ENCODE data around the gene CHKA.

Gene CHKA

DNA sequence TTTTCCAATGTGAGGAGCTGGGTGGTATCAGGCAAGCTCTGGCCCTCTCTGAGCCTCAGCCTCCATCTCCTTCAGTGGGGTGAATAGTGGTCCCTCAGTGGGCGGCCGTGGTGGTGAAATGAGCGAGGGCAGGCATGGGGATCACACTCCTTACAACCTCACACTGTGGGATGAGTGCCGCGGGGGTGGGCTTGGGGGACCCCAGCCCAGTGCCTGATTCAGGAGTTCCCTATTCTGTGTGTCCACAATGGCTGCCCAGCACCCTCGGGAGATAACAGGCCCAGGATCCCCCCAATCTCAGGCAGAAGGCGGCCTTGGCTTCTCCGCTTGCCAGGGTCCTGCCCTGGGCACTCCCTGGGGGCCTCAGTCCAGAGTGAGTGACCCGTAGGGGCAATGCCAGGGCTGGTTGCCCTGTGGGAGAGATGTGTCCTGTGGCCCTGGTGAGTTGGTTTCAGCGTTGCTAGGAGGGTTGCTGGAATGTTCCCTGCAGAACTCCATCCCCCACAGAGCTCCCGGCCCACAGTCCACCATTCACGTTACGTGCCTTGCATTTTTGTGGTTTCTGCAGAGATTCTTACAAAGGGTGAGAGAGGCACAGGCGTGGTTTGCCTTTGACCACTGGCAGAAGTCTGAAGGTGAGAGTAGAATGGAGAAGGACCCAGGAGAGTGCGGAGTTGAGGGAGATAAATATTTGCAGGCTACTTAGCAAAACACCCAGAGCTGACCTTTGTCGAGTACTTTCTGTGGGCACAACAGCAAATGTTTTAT is 108.2 kb downstream of the CHKA start:
- Mint-ChIP-seq H3K36me3 (ENCODE audit: low read depth) (no peaks in the 10 kb centered on the region), H3K27ac (no peak overlapping the region), H3K9me3 (no peaks in the 10 kb centered on the region), H3K27me3 (ENCODE audit: low read depth) (no peaks in the 10 kb centered on the region), H3K4me1 (ENCODE audit: low read depth) (no peaks in the 10 kb centered on the region), H3K4me3 (no peak overlapping the region)
- DNase-seq (ENCODE audit: low spot score), result no peak

DNA sequence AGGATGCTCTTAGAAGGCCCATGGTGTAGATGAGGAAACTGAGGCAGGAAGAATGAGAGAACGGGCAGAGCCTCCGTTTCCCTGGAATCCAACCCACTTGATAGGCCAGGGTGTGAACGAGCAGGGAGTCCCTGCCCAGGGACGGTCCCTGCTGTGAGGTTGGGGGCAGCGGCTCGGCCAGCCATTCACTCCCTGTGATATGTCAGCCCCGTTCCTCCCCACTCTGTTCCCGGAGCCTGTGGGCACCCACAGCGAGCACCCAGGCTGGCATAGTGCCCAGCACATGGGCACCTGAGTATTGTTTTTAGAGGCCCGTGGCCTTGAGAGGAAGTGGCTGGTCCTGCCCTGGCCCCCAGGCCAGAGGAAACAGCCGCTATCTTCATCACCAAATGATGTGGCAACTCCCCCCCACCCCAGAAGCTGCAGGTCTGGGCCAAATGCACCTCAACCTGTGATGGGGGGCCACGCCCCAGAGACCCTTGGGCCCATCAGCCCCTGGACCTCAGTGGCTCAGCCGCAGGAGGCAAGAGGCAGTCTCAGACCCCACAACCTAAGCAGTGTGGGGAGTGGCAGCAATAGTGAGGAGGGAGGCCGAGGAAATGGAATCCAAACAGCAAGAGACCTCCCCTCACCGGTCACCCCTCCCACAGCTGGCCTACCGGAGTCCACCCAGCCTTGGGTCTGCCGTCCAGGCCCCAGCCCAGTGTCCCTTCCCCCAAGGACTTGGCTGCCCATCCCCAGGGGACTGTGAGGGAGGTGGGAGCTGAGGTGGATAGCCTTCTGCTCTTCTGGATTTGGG is 108.9 kb downstream of the CHKA start:
- no peak for DNase-seq (ENCODE audit: low spot score)
- Mint-ChIP-seq H3K9me3 (no peaks in the 10 kb centered on the region), H3K4me3 (no peak overlapping the region), H3K4me1 (ENCODE audit: low read depth) (no peaks in the 10 kb centered on the region), H3K27me3 (ENCODE audit: low read depth) (no peaks in the 10 kb centered on the region), H3K27ac (no peak overlapping the region), H3K36me3 (ENCODE audit: low read depth) (no peaks in the 10 kb centered on the region)

DNA sequence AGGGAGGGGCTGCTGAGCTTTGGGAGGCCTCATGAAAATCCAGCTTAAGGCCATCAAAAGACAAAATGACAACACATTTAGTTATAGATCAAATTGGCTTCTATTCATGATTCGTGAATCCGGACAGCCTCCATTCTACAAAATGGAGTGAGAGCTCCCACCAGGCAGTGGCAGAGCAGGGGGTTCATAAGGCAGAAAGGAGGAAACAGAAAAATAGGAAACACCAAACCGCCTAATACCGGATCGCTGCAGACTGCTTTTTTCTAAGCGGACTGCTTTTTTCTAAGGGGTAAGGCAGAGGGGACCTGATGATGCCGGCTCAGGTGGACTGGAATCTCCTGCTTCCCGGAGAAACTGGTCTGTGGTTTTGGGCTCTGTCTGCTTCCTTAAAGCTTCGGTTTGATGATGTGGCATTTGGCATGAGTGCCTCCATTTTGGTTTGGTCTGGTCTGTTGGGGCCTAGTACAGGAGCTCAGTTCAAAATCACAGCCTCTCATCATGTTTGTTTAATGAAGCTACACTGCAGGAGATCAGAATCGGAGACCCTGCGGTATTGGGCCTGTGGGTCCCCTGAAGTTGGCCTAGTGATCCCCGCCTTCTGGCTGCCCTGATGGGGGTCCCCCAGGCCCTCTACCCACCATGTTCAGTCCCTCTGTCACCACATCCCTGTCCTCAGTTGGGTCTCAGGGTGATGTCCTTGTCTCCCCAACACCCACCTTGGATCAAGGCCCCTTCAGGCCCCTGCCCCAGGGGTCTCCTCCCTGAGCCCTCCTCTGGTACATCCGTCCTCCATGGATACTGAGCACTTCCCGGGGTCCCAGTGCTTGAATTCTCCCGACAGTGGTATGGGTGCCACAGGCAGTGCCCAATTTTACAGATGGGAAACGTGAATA is 109.9 kb downstream of the CHKA start:
- H3K27ac Mint-ChIP-seq, result no peak overlapping the region
- H3K36me3 Mint-ChIP-seq (ENCODE audit: low read depth), result no peaks in the 10 kb centered on the region
- H3K9me3 Mint-ChIP-seq, result no peaks in the 10 kb centered on the region
- H3K4me3 Mint-ChIP-seq, result no peak overlapping the region
- no peaks in the 10 kb centered on the region for H3K4me1 Mint-ChIP-seq (ENCODE audit: low read depth)
- H3K27me3 Mint-ChIP-seq (ENCODE audit: low read depth), result no peaks in the 10 kb centered on the region
- DNase-seq (ENCODE audit: low spot score), result no peak

DNA sequence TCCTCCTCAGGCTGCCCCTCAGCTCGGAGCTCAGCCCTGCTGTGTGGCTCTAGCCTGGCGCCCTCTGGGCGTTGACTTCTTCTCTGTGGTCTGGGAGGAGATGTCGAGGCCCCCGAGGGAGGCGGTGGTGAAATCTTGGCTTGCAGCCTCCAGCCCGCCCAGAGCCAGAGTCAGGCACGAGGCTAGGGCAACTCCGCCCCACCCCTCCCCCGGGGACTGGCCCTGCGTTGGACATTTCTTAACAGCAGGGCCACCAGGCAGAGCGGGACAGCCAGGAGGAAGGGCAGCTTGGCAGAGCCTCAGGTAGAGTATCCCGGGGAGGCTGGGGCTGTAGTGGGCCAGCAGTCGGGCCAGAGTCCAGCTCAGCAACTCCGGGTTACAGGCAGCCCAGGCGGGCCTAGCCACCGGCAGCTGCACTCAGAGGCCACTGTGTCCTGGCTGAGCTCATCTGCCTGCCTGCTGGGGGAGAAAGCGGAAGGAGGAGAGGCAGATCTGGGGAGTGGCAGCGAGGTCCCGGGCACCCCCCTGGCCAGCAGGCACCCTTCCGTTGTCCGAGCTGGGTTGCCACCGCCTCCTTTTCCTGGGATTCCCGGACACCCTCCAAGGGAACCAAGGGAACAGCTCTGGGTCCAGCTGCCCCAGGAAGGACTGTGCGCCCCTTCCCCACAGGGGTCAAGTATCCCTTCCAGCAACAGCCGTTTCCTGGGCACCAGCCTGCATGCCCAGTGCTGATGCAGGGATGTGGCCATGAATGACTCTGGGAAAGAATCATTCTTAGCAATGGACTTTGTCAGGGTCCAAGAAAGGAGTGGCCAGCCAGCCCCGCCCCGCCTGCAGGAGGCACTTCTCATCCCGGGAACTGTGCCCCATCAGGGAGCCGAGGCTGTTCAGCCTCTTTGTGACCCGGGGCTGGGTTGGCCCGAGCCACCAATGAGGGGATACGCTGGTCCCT is 110.8 kb downstream of the CHKA start, which contains the start of gene ALDH3B1:
ALDH3B1 (plus strand) TSS at position 238 of the 952 bp plus-strand sequence. CDS start 4,971 bp downstream, outside the sequence.
- H3K9me3 Mint-ChIP-seq, result no peaks in the 10 kb centered on the region
- no peak for DNase-seq (ENCODE audit: low spot score)
- no peaks in the 10 kb centered on the region for H3K36me3 Mint-ChIP-seq (ENCODE audit: low read depth)
- H3K4me1 Mint-ChIP-seq (ENCODE audit: low read depth), result no peaks in the 10 kb centered on the region
- no peak within 1 kb of the TSS for H3K4me3 Mint-ChIP-seq
- no peaks in the 10 kb centered on the region for H3K27me3 Mint-ChIP-seq (ENCODE audit: low read depth)
- H3K27ac Mint-ChIP-seq, result no peak within 1 kb of the TSS

DNA sequence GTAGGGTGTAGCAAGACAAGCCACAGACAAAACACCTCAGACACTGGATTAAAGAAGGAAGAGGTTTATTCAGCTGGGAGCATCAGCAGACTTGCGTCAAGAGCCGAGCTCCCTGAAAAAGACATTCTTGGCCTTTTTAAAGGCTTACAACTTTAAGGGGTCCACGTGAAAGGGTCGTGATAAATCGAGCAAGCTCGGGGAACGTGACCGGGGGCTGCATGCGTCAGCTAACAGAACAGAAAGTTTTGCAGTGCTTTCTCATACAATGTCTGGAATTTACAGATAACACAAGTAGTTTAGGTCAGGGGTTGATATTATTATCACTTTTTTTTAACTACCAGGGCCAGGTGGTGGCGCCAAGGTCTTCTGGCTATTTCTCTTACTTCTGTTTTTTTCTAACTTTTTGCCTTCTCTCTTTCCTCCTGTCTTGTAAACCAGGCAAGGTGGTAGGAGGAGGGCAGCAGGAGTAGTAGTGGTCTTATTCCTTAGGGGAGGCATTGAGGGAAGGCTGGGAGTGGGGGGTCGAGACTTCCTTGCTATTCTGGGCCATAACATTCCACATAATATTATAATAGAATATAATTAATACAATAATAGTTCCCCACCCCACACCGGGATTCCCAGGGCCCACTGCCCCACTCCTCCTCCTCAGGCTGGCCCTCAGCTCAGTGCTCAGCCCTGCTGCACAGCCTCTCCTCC is 111.6 kb downstream of the CHKA start:
- no peaks in the 10 kb centered on the region for H3K9me3 Mint-ChIP-seq
- DNase-seq (ENCODE audit: low spot score), result no peak
- H3K27ac Mint-ChIP-seq, result no peak overlapping the region
- peaks cover 4% of the 10 kb centered on the region for H3K4me1 Mint-ChIP-seq (ENCODE audit: low read depth)
- no peaks in the 10 kb centered on the region for H3K27me3 Mint-ChIP-seq (ENCODE audit: low read depth)
- no peak overlapping the region for H3K4me3 Mint-ChIP-seq
- H3K36me3 Mint-ChIP-seq (ENCODE audit: low read depth), result no peaks in the 10 kb centered on the region

DNA sequence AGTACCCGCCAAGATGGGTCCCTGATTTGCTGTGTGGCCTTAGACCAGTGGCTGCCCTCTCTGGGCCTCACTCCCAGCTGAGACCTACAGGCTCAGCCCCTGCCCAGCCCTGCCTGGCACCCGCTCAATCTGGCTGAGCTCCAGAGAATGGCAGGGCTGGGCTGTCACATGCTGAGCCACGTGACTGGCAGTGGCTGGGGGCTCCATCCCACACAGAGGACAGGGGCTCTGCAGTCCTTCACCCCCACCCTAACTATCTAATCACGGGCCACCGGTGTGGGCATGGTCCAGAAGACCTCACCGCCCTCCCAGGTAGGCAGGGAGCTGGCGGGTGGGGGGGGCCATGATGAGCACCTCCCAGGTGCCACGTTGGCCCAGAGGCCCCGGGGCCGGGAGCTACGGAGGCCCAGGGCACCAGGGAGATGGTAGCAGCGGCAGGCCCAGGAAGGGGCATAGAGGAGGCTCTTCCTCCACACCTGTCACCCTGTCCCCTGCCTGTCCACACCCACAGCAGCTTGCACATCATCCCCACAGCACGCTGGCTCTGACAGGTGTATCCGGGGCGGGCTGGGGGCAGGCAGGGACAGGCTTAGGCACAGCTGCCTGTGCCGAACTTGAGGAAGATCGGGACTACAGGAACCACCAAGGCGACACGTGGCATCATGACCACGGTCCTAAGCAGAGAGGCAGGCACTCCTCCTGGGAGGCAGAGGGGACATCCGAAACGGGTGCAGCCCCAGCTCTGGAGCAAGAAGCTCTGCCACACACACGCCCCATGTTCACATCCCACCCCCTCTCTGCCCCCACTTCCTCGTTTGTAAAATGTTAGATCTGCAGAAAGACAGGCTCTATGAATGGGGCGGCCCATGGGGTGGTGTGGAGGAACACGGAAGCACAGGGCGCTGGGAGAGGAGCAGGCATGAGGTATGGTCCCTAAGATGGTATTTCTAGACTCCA is 112.5 kb downstream of the CHKA start:
- Mint-ChIP-seq H3K36me3 (ENCODE audit: low read depth) (no peaks in the 10 kb centered on the region), H3K4me1 (ENCODE audit: low read depth) (peaks cover 9% of the 10 kb centered on the region), H3K27ac (no peak overlapping the region), H3K4me3 (no peak overlapping the region), H3K27me3 (ENCODE audit: low read depth) (no peaks in the 10 kb centered on the region), H3K9me3 (no peaks in the 10 kb centered on the region)
- DNase-seq (ENCODE audit: low spot score), result no peak

DNA sequence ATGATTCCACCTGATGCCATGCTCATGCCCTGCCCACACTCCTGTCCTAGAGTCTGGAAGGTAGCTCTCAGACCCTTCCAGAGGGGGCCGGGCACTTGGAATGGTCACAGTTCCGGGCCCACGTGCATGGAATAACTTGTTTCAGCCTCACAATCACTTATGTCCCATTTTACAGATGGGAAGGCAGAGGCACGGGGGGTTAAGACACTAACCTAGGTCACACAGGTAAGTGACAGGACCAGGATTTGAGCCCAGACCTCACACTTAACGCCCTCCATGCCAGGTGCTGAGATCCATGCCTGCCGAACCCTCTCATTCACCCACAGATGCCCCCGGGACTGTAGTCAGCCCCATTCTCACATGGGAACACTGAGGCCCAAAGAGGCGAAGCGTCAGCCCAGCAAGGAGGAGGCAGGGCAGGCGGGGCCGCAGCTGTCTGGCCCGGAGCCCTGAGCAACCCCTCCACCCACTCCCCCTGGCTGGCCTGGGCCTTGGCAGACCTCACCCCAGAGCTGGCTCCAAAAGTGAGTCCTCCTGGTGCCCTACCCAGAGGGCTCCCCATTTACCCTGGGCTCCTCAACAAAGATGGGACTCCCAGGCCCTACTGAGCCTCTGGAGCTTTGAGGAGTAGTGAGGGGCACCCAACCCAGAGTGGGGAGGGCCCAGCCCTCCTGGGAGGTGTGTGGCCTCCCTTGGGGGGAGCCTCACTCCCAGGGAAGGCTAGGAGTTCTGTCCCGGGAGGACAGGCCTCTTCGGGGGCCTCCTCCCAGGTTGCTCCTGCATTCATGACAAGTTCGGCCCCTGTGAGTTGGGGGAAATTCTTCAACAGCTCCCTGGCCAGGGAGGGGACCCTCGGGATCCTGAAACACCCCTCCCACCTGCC is 113.4 kb downstream of the CHKA start:
- Mint-ChIP-seq H3K9me3 (no peaks in the 10 kb centered on the region), H3K4me1 (ENCODE audit: low read depth) (peaks cover 9% of the 10 kb centered on the region), H3K27me3 (ENCODE audit: low read depth) (no peaks in the 10 kb centered on the region), H3K27ac (no peak overlapping the region), H3K36me3 (ENCODE audit: low read depth) (no peaks in the 10 kb centered on the region), H3K4me3 (no peak overlapping the region)
- DNase-seq (ENCODE audit: low spot score), result no peak

DNA sequence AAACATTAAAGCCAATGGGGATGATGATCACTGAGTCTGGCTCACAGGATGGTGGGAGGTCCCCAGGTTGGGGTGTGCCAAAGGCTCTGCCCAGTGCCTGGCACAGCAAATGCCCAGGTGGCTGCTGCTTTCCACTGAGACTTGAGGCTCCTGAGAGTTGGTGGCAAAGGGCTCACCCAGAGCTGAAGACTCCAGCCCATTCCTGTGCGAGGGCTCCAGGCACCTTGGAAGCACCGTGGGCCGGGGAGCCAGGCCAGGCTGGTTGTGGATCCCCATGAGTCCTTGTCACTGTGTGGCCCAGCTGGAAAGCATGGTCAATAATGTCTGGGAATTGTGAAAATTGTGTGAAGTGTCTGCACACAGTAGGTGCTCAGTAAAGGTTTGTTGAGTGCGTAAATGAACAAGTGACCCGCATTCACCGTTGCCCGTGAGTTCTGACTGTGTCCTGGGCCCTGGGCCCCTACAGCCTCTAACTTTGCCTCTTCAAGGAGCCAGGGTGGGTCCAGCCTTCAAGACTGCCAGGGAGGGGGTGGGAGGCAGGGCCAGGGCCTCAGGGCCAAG is 114.5 kb downstream of the CHKA start:
- no peak overlapping the region for H3K27ac Mint-ChIP-seq
- H3K9me3 Mint-ChIP-seq, result no peaks in the 10 kb centered on the region
- no peaks in the 10 kb centered on the region for H3K36me3 Mint-ChIP-seq (ENCODE audit: low read depth)
- DNase-seq (ENCODE audit: low spot score), result no peak
- no peaks in the 10 kb centered on the region for H3K27me3 Mint-ChIP-seq (ENCODE audit: low read depth)
- H3K4me3 Mint-ChIP-seq, result no peak overlapping the region
- H3K4me1 Mint-ChIP-seq (ENCODE audit: low read depth), result peaks cover 11% of the 10 kb centered on the region

DNA sequence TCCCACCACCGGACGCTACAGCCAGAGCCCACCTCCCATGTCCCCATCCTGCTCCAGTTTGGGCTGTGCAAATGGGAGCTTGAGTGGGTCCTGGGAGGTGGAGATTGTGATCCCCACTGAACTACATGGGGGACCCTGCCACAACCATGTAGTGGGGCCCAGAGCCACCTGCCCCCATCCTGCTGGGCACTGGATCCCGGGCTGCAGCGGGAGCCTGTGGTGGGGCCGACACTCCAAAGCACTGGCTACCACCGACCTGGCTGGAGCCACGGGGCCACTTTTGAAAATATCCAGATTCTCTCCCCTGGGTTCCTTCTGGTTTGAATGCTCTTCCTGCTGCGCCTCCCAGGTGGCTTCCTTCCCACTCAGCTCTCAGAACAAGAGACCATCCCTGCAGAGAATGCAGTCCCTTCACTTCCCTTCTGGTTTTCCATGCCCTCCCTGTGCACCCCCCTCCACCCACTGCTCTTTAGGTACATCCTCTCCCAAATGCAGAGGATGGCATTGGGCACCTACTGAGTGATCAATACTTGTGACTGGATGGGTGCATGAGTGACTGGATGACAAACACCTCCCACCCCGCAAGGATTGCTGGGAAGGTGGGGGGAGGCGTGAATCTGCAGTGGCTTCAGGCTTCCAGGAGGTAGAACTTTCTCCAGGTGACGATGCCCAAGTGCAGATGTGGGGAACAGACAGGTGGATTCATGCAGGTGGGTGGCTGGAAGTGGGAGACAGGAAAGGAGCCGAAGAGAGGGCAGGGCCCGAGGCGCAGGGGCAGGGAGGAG is 116.4 kb downstream of the CHKA start:
- no peaks in the 10 kb centered on the region for H3K9me3 Mint-ChIP-seq
- no peaks in the 10 kb centered on the region for H3K36me3 Mint-ChIP-seq (ENCODE audit: low read depth)
- DNase-seq (ENCODE audit: low spot score), result no peak
- H3K27me3 Mint-ChIP-seq (ENCODE audit: low read depth), result no peaks in the 10 kb centered on the region
- H3K27ac Mint-ChIP-seq, result peak overlapping the region; percentile 36
- H3K4me3 Mint-ChIP-seq, result peak overlapping the region; percentile 82
- peaks cover 11% of the 10 kb centered on the region for H3K4me1 Mint-ChIP-seq (ENCODE audit: low read depth)

DNA sequence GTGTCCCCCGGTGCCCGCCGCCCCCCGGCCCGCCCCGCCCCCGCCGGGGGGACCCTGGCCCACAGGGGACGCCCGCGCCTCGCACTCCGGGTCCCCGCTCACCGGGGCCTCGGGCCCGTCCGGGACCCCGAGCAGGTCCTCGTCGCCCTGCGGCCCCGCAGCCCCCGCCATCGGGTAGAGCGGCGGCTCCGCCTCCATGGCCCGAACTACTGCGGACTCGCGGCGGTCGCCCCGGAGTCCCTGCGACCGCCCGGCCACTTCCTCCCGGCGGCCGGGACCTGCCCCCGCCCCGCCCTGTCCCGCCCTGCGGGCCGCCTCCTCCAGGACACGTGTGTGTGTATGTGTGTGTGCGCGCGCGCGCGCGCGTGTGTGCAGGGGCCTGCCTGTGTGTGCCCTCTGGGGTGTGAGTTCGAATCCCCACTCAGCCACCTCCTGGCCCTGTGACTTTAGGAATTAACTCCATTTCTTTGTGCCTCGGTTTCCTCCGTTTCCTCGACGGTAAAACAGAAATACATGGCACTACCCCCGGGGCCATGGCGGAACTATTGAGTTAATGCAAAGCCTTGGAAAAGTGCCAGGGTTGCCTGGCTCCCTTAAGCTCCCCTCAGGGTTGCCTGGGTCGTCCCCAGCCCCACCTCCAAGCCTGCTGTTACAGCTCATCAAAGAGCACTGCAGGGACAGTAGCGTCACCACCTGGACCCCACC is 117.2 kb downstream of the CHKA start, which contains the start of gene UNC93B1:
UNC93B1 (minus strand) TSS at position 252 of the 705 bp plus-strand sequence; CDS start at position 198, 54 bp downstream.
- Mint-ChIP-seq H3K9me3 (no peaks in the 10 kb centered on the region), H3K4me1 (ENCODE audit: low read depth) (peaks cover 11% of the 10 kb centered on the region), H3K4me3 (peak within 1 kb of the TSS; percentile 82), H3K27ac (peak within 1 kb of the TSS; percentile 70), H3K27me3 (ENCODE audit: low read depth) (no peaks in the 10 kb centered on the region), H3K36me3 (ENCODE audit: low read depth) (no peaks in the 10 kb centered on the region)
- DNase-seq (ENCODE audit: low spot score), result peak; percentile 83
